HPDE6-E6E7 (cell line): ENCODE measurements around the gene SPEF2.

Experiments
- DNase-seq: peaks from one replicate; pipeline ENCODE4 v3.0.0; 2011; ENCODE audit warnings: missing footprints; ENCODE audit errors: extremely low spot score

SPEF2 gene

DNA sequence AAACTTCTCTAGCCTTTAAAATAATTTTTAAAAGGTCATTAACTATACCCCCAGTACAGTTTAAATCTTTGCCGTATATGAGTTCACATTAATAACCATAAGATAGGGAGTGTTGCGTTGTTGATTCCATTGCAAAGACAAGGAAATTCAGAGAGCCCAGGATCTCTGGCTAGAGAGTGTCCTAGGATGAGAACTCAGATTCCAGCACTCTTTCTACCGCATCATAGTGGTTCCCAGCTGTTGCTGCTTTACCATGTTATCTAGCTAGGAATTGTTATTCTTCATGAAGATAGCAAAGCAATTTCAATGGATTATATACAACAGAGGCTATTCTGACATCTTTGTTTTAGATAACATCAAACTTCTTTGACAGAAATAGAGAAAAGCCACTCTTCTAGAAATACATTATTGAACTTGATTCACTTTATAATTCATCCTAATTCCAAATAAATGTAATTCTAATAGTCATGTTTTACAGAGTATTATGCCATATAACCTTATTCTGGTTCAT lies 160.7 kb downstream of the SPEF2 start:
- no peak for DNase-seq

DNA sequence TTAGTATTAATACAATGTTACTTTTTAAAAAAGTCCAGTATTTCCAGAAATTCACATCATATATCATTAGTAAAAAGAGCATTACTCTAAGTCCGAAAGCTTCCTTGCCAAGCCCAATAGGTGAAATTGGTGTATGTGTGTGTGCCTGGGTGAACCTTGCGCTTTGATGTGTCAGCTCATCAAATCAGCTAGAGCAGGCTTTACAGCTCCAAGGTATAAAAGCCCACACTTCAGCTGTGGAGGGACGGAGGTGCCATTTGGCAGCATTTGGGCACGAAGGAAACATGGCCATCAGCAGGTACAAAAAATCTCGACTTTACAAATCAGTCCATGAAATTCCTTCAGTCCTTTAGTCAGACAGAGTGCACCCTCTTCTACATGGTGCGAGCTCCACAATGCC lies 162.6 kb downstream of the SPEF2 start:
- no peak for DNase-seq

DNA sequence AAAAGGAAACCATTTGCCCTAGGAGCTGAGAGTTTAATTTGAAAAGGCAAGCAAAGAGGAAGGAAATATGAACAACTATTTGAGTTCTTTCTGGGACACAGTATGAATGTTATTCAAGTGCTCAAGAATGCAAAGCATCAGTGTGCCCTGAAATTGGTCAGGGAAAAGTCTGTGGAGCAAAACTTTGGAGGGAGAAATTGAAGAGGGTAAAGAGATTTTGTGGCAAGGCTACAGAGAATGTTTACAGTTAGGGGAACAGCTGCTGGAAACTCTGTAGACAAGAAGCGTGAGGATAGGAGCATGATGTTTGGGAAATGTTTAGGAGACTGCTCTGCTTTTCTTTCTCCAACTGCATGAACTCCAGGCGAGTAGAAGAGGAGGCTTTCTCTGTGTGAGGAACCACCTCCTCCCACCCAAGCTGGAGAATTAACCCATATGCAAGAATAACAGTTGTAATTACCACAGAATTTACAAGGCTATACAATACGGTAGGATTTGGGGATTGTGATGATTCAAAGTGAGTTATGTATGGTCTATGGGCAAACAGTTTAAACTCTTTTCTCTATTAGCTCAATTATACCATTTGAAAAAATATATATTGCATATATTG lies 163.6 kb downstream of the SPEF2 start:
- no peak for DNase-seq

DNA sequence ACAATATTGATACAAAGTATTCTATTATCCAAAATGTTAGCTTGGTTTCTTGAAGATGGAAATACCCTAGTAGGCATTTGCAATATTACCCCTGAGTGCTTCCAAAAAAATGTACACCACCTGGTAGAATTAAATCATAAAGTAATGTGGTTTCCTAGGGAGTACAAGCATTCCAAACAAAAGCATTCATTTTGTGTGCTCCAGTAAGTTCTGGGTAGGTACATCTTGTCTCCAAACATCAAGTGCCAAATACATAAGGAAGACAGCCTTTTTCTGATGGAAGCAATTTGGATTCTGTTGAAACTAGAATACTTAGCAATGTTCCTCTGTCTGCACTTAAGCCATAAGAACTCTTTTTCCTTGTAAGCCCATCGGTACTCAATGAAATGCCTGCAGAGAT lies 165.9 kb downstream of the SPEF2 start:
- DNase-seq: no peak

DNA sequence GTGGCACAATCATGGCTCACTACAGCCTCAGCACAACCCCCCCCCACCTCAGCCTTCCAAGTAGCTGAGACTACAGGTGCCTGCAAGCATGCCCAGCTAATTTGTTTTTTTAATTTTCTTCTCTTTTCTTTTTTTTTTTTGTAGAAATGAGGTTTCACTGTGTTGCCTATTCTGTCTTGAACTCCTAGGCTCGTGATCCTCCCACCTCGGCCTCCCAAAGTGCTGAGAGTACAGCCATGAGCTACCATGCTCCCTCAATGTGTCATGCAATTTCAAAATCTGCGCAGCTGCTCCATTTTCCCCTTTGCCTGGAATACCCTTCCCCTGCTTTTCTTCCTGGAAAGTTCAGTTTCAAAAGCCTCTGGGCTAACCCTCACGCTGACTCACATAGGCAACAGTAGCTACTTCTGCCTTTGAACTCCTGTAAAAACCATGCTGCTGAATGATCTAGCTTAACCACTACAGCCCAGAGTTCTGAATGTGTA lies 168.0 kb downstream of the SPEF2 start:
- no peak for DNase-seq

DNA sequence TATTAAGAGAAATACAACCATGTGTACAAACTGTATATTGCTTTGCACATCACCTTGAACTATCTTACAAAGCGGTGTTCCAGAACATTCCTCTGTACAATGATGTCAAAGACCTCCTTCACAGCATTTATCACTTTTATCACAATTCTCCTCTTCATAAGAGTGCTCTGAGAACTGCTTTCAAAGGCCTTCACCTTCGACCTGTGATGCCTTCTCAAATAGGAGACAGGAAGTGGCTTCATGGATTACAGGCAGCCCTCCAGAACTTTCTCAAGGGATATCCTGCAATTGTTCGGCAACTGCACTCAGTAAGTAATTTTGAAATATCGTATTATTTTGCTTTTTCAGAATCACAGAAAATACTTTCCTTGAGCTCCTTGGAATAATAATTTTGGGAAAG lies 171.1 kb downstream of the SPEF2 start:
- DNase-seq: no peak

DNA sequence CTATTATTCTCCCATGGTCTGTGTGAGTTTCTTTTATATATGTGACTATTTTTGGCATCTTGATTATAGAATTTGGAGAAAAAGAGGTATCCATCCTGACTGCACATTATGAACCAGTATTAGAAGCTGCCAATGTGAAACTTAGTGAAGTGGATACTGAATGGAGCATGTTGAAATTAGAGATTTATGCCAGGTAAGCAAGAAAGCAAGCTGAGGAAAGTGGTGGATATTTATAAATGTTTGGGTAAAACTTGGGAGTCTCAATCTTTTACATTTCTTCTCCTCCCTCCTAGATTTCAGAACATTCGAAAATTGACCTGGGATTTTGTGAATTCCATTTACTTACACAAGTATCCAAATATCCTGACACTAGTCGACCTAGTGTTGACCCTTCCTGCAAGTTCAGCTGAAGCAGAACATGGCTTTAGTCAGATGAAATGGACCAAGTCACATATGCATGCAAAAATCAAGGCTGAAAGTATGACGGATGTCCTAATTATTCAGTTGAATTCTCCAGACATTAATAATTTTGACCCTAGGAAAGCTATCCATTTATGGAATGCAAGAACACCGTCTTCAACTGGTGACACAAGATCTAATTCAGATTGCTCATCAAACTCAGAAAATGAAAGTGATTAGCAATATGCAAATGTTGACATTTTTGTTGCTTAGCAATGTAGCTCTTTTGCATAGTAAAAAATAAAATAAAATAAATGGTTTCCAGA lies 172.2 kb downstream of the SPEF2 start:
- no peak for DNase-seq

DNA sequence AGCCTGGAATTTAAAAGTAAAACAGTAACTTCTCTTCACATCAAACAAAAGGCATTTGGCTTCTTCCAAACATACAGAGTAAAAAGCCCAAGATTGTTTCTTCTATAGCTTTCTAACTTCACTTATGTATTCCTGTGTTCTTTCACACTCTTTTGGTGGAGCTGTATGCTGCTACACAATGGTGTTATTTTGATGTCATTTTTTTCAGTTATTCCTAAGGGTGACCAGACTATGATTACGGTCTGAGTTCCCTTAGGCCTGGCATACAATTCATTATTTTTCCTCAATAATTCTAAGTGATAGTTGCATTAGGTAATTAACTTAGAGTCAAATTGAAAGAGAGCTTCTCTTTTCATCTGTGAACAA lies 172.8 kb downstream of the SPEF2 start:
- no peak for DNase-seq

DNA sequence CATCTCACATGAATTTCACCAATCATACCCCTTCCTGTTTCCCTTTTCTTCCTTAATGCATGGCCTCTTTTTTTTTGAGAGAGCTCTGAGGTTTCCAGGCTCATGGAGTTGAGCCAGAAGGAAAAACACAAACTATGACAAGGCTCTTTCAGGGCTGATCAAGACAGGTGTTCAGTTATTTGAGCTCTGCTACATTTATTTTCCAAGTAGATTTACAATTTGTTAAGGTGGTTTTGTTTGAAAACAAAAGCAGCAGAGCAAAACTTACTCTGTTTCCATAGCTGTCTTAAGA lies 176.6 kb downstream of the SPEF2 start:
- DNase-seq: no peak

DNA sequence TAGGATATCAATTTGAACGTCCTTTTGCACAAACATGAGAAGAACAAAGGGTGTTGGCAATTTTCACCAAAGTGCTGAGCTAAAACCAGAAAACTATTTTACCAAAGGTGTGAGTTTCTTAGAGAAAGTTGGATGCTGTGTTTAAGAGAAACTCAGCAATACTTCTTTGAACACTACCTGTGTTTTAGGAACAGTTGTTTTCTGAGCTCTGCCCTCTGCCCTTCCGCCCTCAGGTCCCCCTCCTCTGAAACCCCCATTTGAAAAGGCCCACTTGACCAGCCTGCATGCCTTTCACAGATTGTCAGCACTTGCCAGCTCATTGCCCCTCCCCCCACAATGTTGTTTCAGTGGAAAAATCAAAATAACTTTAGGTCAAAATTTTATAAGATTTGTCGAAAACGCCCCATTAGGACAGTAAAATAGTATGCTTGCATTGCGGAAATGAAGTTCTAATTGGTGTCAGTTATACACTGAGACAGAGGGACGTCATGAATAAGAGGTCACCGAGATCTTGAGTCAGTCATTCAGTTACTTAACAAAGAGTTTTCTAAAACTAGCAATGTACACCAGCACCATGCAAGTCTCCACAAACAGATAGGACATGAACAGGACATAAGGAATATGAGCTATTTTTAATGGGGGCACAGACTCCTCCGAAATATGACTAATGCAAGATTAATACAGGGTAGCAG lies 177.2 kb downstream of the SPEF2 start:
- DNase-seq: no peak

DNA sequence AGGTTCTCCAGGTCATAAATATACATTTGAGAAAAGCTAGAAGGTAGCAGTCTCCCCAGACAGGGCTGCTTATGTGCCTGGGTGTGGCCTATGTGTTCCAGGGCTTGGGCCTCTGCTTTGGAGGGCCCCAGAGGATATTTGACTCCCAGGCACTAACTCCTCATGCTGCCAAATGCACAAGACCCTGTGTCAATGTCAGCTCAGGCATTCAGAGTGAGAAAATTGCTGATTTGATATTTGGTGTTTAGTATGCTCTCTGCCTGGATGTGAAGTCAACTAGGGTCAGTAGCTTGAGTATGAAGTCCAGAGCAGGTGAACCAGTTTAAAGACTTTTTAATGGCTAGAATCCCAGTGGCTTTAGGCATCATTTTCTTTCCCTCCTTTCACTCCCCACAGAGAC lies 181.5 kb downstream of the SPEF2 start:
- no peak for DNase-seq

DNA sequence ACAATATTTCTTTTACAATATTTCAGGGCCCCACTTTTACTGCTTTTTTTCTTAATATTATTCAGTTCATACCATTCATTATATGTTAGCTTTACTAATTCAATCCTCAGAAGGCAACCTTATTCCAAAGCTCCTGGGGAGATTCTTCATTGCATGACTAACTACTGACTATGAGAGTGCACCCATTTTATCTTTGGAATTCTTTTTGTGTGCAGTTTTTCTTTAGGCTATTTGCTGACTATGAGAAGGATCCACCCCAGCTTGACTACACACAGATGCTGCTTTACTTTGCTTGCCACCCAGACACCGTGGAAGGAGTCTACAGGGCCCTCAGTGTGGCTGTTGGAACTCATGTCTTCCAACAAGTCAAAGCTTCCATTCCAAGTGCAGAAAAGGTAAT lies 182.1 kb downstream of the SPEF2 start:
- no peak for DNase-seq

DNA sequence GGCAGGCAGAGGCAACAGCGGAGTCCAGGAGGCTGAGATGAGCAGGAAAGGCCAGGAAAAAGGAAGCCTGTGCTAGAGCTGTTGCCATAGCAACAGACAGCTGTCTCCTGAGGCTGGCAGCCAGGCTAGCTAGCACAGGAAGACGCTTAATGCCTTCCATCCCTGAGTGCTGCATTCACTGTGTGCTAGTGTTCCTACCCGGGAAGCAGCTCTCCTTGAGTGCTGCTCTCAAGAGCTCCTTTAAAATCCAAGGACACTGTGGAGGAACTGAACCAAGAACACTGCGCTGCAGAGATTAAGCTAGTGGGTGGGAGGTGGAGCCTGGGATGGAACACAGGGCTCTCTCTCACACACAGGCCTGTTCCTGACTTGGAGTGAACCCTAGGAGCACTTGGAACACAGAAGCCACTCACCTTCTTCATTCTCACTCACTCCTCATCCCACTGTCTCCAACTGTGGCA lies 185.6 kb downstream of the SPEF2 start:
- DNase-seq: no peak

DNA sequence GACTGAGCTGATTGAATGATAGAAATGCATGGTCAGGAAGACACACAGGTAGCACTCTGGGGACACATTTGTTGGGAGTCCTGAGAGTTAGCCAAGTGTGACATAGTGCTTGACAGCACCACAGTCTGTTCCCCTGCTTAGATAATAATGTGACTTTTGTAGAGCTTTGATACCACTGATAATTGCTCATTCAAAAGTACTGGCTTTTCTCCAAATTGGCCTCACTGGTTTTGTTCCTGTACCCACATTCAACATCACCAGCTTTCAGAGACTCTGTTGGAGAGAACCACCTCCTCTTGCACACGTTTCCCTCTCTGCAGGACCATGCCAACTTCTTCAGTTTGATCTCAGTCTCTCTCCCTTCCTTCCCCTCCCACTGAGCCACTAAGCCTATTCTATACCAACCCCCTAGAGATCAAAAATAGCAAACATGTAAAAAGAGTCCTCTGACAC lies 186.6 kb downstream of the SPEF2 start:
- no peak for DNase-seq

DNA sequence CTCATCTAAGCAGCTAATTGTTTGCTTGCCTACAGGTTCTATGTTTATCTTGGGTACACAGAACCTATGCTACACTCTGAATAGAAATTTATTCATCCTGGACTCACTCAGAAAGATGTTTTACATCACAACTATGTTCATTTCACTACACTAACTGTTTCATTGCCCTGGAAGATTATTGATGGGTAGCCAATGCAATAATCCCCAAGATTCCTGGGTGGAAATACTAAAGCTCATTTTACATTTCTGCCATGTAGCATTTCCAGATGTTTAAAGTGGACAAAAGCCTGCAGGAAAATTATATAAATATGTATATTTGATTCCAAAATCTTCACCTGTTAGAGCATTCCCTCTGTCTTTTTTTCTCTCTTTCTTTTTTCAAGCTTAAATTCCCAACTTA lies 187.2 kb downstream of the SPEF2 start:
- DNase-seq: no peak

DNA sequence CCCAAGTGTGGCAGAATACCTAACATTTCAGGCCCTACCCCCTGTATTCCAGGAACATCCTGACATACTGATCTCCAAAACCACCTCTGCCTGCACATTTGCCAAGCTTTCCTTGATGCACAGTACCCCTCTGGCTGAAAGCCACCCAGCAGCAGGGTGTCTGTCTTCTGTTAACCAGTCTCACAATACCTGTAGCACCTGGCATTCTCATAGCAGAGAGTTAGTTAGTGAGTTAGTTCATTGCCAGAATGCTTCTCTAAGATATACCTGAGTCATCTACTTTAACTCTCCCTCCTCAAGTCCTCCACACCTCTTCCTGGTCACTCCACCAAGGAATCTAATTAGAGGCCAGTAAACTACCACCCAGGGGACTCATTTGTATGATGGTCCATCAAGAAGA lies 192.9 kb downstream of the SPEF2 start:
- no peak for DNase-seq

DNA sequence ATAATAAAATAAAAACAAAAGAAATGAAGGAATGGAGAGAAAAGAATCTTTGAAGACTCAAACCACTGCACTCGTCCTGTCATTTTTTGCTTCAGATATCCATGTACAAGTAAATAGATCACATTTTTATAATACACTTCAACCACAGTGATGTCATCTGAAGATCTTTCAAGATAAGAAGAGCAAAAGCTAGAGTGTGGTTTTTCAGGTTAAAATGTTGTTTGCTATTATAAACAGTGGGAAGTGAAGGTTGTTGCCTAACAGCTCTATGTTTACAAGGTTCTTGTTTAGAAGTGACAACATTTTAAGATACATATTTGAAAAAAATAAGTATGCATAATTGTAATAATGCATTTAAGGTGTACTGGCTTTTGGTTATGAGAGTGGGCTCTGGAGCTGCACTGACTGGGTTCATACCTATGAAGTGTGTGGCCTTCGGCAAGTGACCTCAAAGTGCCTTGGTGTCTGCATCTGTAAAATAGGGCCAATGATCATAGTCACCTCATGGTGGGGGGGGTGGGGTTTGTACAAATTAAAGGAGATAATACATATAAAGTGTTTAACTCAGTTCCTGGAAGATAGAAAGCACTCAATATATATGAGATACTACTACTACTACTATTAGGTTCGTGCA lies 193.6 kb downstream of the SPEF2 start:
- DNase-seq: no peak

DNA sequence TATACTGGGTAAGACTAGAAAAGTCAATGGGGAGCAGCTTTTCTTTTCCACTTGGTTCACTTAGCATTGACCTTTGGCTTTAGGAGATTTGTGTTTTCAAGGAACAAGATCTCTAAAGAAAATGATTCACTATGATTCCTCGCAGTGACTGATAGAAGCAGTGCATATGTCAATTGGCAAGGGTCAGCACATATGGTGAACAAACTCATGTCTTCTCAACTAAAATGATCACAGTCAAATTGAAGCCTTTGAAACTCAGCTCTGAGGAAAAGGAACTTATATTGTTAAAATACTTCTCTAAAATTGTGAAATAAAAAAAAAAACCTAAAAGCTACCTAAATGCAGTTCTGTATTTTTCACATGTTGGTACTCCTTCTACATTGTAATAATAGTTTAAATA lies 195.9 kb downstream of the SPEF2 start:
- DNase-seq: no peak

DNA sequence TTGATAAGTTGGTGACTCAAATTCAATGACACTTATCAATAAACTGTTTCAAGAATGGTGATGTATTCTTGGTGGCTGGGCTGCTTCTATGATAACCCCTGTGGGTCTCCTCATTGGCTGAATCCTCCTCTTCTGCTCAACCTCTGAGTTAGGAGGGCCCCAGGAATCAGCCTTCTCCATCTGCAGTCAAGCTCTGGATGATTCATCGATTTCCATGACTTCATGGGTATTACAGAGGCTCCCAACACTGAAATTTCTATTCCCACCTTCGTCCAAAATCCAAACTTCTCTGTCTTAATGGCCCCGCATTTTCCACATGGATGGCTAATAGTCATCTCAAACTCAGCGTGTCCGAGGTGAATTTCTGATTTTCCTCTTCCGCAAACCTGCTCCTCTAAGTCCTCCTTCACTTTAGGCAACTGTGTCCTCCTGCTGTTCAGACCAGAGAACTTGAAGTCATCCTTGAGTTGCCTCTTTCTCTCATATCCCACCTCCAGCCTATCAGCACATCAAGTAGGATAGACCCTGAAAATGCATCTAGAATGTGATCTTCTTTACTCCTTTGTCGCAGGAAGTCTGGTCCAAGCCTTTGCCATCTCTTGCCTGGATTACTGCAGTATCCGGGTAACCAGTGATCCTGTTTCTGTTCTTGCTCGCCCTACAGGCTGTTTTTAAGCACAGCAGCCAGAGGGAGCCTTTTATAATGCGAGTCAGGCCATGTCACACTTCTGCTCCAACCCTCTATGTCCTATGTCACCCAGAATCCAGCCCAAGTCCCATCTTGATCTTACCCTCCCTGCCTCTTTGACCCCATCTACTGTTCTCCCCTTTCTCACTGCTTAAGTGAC lies 197.7 kb downstream of the SPEF2 start:
- DNase-seq: peak; percentile 5

DNA sequence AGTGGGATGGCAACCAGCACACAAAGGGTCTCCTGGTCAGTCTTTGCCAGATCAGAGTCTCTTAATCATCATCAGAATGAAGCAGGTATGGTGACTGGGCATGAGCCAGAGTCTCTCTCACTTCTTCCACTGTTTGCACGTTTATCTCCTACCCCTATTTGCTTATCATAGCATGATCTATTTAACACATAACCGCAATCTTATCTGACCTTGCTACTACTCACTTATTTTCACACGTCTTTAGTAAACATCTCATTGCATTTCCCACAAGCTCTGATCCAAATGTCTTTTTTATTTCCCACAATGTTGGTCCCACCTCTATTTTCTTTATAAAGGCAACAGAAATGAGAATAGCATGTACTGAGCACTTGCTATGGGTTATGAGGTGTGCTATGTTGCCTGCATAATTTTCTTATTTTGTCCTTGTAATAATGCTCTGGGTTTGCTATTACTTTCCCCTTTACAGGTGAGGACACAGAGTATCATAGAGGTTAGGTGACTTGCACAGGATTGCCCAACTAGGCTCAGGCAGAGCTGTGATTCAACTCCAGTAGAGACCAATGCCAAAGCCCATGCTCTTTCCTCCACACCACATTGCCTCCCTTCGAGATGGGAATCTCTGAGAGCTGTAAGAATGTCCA lies 199.3 kb downstream of the SPEF2 start:
- DNase-seq: no peak

DNA sequence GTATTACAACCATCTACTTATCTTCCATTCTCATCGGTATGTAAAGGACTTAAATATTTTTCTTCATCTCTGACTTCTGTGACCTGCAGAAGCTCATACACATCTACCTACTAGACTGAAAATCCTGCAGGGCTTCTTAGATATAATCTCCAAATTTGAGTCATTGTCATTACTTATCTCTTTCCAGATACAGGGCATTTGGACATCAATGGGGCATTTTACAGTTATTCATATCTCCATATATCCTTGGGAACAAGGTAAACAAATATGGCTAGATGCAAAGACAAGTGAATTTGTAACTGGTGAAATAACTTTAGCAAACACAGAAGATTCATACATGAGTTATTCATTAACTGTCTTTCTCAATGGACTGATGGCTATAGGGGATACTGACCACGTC lies 201.4 kb downstream of the SPEF2 start:
- no peak for DNase-seq
